ENCODE measurements around the gene ZNF853.
"Not testable (repeated sequence)": the region's sequence is repeated elsewhere in the genome, so short reads cannot be mapped to it uniquely, and the experiment has no call there.

ZNF853 gene

GRCh38 chr7:6652446-6653011 lies 37.1 kb downstream of the ZNF853 start:
- no peak for DNase-seq (ENCODE audit: low spot score)

- DNase-seq (ENCODE audit: low spot score): no peak
Observed at GRCh38 chr7:6653071-6654003, 37.9 kb downstream of the ZNF853 start.

- no peak for DNase-seq (ENCODE audit: low spot score)
Observed at GRCh38 chr7:6654113-6654841, 38.9 kb downstream of the ZNF853 start.

- DNase-seq (ENCODE audit: low spot score): no peak
Observed at GRCh38 chr7:6654842-6655610, 39.6 kb downstream of the ZNF853 start.

GRCh38 chr7:6655636-6656385 lies 40.4 kb downstream of the ZNF853 start:
- no peak for DNase-seq (ENCODE audit: low spot score)

- no peak for DNase-seq (ENCODE audit: low spot score)
Observed at GRCh38 chr7:6656413-6656812, 41.0 kb downstream of the ZNF853 start.

GRCh38 chr7:6658618-6659345 lies 43.4 kb downstream of the ZNF853 start:
- DNase-seq (ENCODE audit: low spot score): no peak

- not testable (repeated sequence) for DNase-seq (ENCODE audit: low spot score)
Observed at GRCh38 chr7:6670851-6671250, 55.4 kb downstream of the ZNF853 start.
